ENCODE results near the gene CHERP. TPM values are rescaled to one million over a fixed set of nuclear protein-coding genes. Genes with fewer than 3 reads are reported as not detected.

Gene CHERP
- total RNA-seq: 10 to 100 TPM; 13.3 to 35.6 (median 18.9) TPM

GRCh38 chr19:16542045-16542909 lies at the start of gene CHERP:
CHERP (minus strand) TSS chr19:16542437; CDS start chr19:16542378, 59 bp downstream.
- WGBS: 3% methylated on average over 7 of the region's 108 CpGs
- H3K27ac ChIP-seq: peak within 1 kb of the TSS; percentile 91
- peak within 1 kb of the TSS; percentile 90 for H3K4me3 ChIP-seq
- TF ChIP-seq POLR2A (IDR thresholded peaks at IDR 0.05): peak in 1 of 2 donors; percentile 83
- no peak for TF ChIP-seq CTCF (IDR thresholded peaks at IDR 0.05)
- peak; percentile 55 to 87 (median 68) for TF ChIP-seq POLR2AphosphoS5 (IDR thresholded peaks at IDR 0.05)
- H3K4me1 ChIP-seq: peaks cover 49% of the 10 kb centered on the region
- no peaks in the 10 kb centered on the region for H3K27me3 ChIP-seq
- no peaks in the 10 kb centered on the region for H3K9me3 ChIP-seq
- H3K36me3 ChIP-seq: peaks cover 11% of the 10 kb centered on the region
- DNase-seq (ENCODE audit: low spot score in 2 of 2): peak; percentile 95

GRCh38 chr19:16590876-16591802 lies 48.9 kb upstream of the CHERP start:
- 87% methylated on average over 6 of the region's 9 CpGs for WGBS
- Histone ChIP-seq H3K27ac (no peak overlapping the region), H3K27me3 (no peaks in the 10 kb centered on the region), H3K36me3 (no peaks in the 10 kb centered on the region), H3K9me3 (no peaks in the 10 kb centered on the region), H3K4me3 (no peak overlapping the region), H3K4me1 (peaks cover 84% of the 10 kb centered on the region)
- TF ChIP-seq EP300 (IDR thresholded peaks at IDR 0.05) (no peak), POLR2AphosphoS5 (IDR thresholded peaks at IDR 0.05) (no peak), CTCF (IDR thresholded peaks at IDR 0.05) (no peak), POLR2A (IDR thresholded peaks at IDR 0.05) (no peak)
- no peak for DNase-seq (ENCODE audit: low spot score in 2 of 2)

GRCh38 chr19:16589917-16590316 lies 47.7 kb upstream of the CHERP start:
- Histone ChIP-seq H3K36me3 (no peaks in the 10 kb centered on the region), H3K27me3 (no peaks in the 10 kb centered on the region), H3K4me1 (peaks cover 88% of the 10 kb centered on the region), H3K9me3 (no peaks in the 10 kb centered on the region), H3K27ac (no peak overlapping the region), H3K4me3 (no peak overlapping the region)
- DNase-seq (ENCODE audit: low spot score in 2 of 2): peak in 1 of 2 donors; percentile 61
- TF ChIP-seq CTCF (IDR thresholded peaks at IDR 0.05): no peak
- no peak for TF ChIP-seq EP300 (IDR thresholded peaks at IDR 0.05)
- no peak for TF ChIP-seq POLR2AphosphoS5 (IDR thresholded peaks at IDR 0.05)
- TF ChIP-seq POLR2A (IDR thresholded peaks at IDR 0.05): no peak
- WGBS: 49% methylated on average over 3 of the region's 3 CpGs

- Histone ChIP-seq H3K36me3 (no peaks in the 10 kb centered on the region), H3K27ac (no peak overlapping the region), H3K4me1 (peaks cover 89% of the 10 kb centered on the region), H3K4me3 (no peak overlapping the region), H3K27me3 (no peaks in the 10 kb centered on the region), H3K9me3 (no peaks in the 10 kb centered on the region)
- TF ChIP-seq CTCF (IDR thresholded peaks at IDR 0.05) (no peak), POLR2A (IDR thresholded peaks at IDR 0.05) (no peak), EP300 (IDR thresholded peaks at IDR 0.05) (no peak), POLR2AphosphoS5 (IDR thresholded peaks at IDR 0.05) (no peak)
- DNase-seq (ENCODE audit: low spot score in 2 of 2): peak in 1 of 2 donors; percentile 49
- 87% methylated on average over 10 of the region's 11 CpGs for WGBS
These were observed 46.8 kb upstream of the CHERP start for GRCh38 chr19:16588824-16589577.
